Activated T-cell treated with anti-CD3 and anti-CD28 coated beads, Interleukin-2, amount 50 U/mL, for 72 hours (primary cell): ENCODE measurements around the gene CCDC175. TPM values are rescaled to one million over a fixed set of nuclear protein-coding genes. Genes with fewer than 3 reads are reported as not detected.

Experiments used
- ATAC-seq, 2 donors: fragments of 150-1000 bp; cut with Tn5 transposase; replicated peaks in 1 of 2; 2 replicates each; pipeline ENCODE4 v1.10.0; 2021; ENCODE audit warnings: moderate library complexity in 2 of 2, mild to moderate bottlenecking in 1 of 2
- DNase-seq, 2 donors: peaks; one replicate each; pipeline ENCODE4 v3.0.0; 2021 to 2022; ENCODE audit warnings: mixed read lengths in 1 of 2
- H3K27ac Mint-ChIP-seq: one replicate; pipeline ENCODE4 v1.8.0; 2022; ENCODE audit warnings: mild to moderate bottlenecking, moderate library complexity, mixed read lengths
- H3K27me3 Mint-ChIP-seq: one replicate; pipeline ENCODE4 v1.8.0; 2022; ENCODE audit warnings: low read depth, mixed read lengths
- H3K36me3 Mint-ChIP-seq, 2 donors: one replicate each; pipeline ENCODE4 v1.8.0; 2022; ENCODE audit warnings: mixed read lengths in 2 of 2, mild to moderate bottlenecking in 1 of 2; ENCODE audit not compliant: insufficient read depth in 2 of 2
- H3K4me1 Mint-ChIP-seq: one replicate; pipeline ENCODE4 v1.8.0; 2022; ENCODE audit warnings: low read depth, mixed read lengths
- H3K4me3 Mint-ChIP-seq, 2 donors: one replicate each; pipeline ENCODE4 v1.8.0; 2022; ENCODE audit warnings: mild to moderate bottlenecking in 2 of 2, mixed read lengths in 2 of 2, moderate library complexity in 2 of 2
- H3K9me3 Mint-ChIP-seq, 2 donors: one replicate each; pipeline ENCODE4 v1.8.0; 2022; ENCODE audit warnings: mixed read lengths in 2 of 2
- total RNA-seq, 2 donors: library from RNA; stranded (reverse); gene quantifications; one replicate each; pipeline ENCODE4 v1.2.3, GENCODE V29; 2022

CCDC175 gene
- total RNA-seq, 2 donors from 2014 or later = not detected

GRCh38 chr14:59580911-59581310 lies 4.3 kb upstream of the CCDC175 start:
- no peaks in the 10 kb centered on the region for H3K9me3 Mint-ChIP-seq
- no peak for DNase-seq
- H3K4me1 Mint-ChIP-seq = peaks cover 16% of the 10 kb centered on the region
- no peak overlapping the region for H3K4me3 Mint-ChIP-seq
- H3K27ac Mint-ChIP-seq = no peak overlapping the region
- peaks cover 0 to 2% of the 10 kb centered on the region in 2 donors for H3K36me3 Mint-ChIP-seq
- no peak for ATAC-seq
- H3K27me3 Mint-ChIP-seq = peaks cover 5% of the 10 kb centered on the region

- ATAC-seq (no peak), DNase-seq (no peak)
- Mint-ChIP-seq H3K9me3 (no peaks in the 10 kb centered on the region), H3K27ac (no peak overlapping the region), H3K4me3 (no peak overlapping the region), H3K36me3 (no peaks in the 10 kb centered on the region), H3K4me1 (no peaks in the 10 kb centered on the region), H3K27me3 (peaks cover 47% of the 10 kb centered on the region)
Measured at GRCh38 chr14:59570122-59570521, 6.5 kb downstream of the CCDC175 start.

- Mint-ChIP-seq H3K27me3 (peaks cover 47% of the 10 kb centered on the region), H3K4me1 (no peaks in the 10 kb centered on the region), H3K4me3 (no peak overlapping the region), H3K27ac (no peak overlapping the region), H3K36me3 (no peaks in the 10 kb centered on the region), H3K9me3 (no peaks in the 10 kb centered on the region)
- no peak for DNase-seq
- ATAC-seq = no peak
Measured at GRCh38 chr14:59566725-59567124, 9.9 kb downstream of the CCDC175 start.

GRCh38 chr14:59566296-59566695 lies 10.3 kb downstream of the CCDC175 start:
- Mint-ChIP-seq H3K9me3 (no peaks in the 10 kb centered on the region), H3K36me3 (no peaks in the 10 kb centered on the region), H3K4me1 (no peaks in the 10 kb centered on the region), H3K4me3 (no peak overlapping the region), H3K27me3 (peaks cover 43% of the 10 kb centered on the region), H3K27ac (no peak overlapping the region)
- ATAC-seq (no peak), DNase-seq (no peak)

GRCh38 chr14:59565087-59565486 lies 11.5 kb downstream of the CCDC175 start:
- ATAC-seq (no peak), DNase-seq (no peak)
- no peak overlapping the region for H3K4me3 Mint-ChIP-seq
- no peaks in the 10 kb centered on the region for H3K9me3 Mint-ChIP-seq
- H3K36me3 Mint-ChIP-seq = no peaks in the 10 kb centered on the region
- H3K27me3 Mint-ChIP-seq = peaks cover 39% of the 10 kb centered on the region
- H3K4me1 Mint-ChIP-seq = no peaks in the 10 kb centered on the region
- no peak overlapping the region for H3K27ac Mint-ChIP-seq

- no peak for ATAC-seq
Measured at GRCh38 chr14:59564366-59564765, 12.2 kb downstream of the CCDC175 start.

GRCh38 chr14:59547310-59547709 lies 29.3 kb downstream of the CCDC175 start:
- no peaks in the 10 kb centered on the region for H3K4me1 Mint-ChIP-seq
- no peak overlapping the region for H3K27ac Mint-ChIP-seq
- H3K27me3 Mint-ChIP-seq = peaks cover 6% of the 10 kb centered on the region
- H3K36me3 Mint-ChIP-seq = no peaks in the 10 kb centered on the region
- no peak overlapping the region for H3K4me3 Mint-ChIP-seq
- no peak for ATAC-seq
- H3K9me3 Mint-ChIP-seq = no peaks in the 10 kb centered on the region
- DNase-seq = no peak

More at GRCh38 chr14:59564366-59564765, 12.2 kb downstream of the CCDC175 start:
- H3K4me3 Mint-ChIP-seq = no peak overlapping the region
- H3K9me3 Mint-ChIP-seq = no peaks in the 10 kb centered on the region
- H3K27me3 Mint-ChIP-seq = peaks cover 33% of the 10 kb centered on the region
- no peak overlapping the region for H3K27ac Mint-ChIP-seq
- H3K4me1 Mint-ChIP-seq = no peaks in the 10 kb centered on the region
- H3K36me3 Mint-ChIP-seq = no peaks in the 10 kb centered on the region
- no peak for DNase-seq

- Mint-ChIP-seq H3K9me3 (no peaks in the 10 kb centered on the region), H3K36me3 (no peaks in the 10 kb centered on the region), H3K4me1 (no peaks in the 10 kb centered on the region), H3K27ac (no peak overlapping the region), H3K27me3 (peaks cover 11% of the 10 kb centered on the region), H3K4me3 (no peak overlapping the region)
- ATAC-seq = no peak
- no peak for DNase-seq
Measured at GRCh38 chr14:59543873-59544272, 32.7 kb downstream of the CCDC175 start.

GRCh38 chr14:59541731-59542130 lies 34.9 kb downstream of the CCDC175 start:
- no peak for DNase-seq
- H3K9me3 Mint-ChIP-seq = no peaks in the 10 kb centered on the region
- H3K27me3 Mint-ChIP-seq = peaks cover 6% of the 10 kb centered on the region
- no peaks in the 10 kb centered on the region for H3K36me3 Mint-ChIP-seq
- no peaks in the 10 kb centered on the region for H3K4me1 Mint-ChIP-seq
- ATAC-seq = no peak
- no peak overlapping the region for H3K4me3 Mint-ChIP-seq
- no peak overlapping the region for H3K27ac Mint-ChIP-seq

GRCh38 chr14:59540852-59541251 lies 35.8 kb downstream of the CCDC175 start:
- Mint-ChIP-seq H3K4me3 (no peak overlapping the region), H3K9me3 (no peaks in the 10 kb centered on the region), H3K36me3 (no peaks in the 10 kb centered on the region), H3K4me1 (no peaks in the 10 kb centered on the region), H3K27me3 (peaks cover 6% of the 10 kb centered on the region), H3K27ac (no peak overlapping the region)
- ATAC-seq (no peak), DNase-seq (no peak)

- ATAC-seq = no peak
- Mint-ChIP-seq H3K36me3 (no peaks in the 10 kb centered on the region), H3K27ac (no peak overlapping the region), H3K4me1 (no peaks in the 10 kb centered on the region), H3K27me3 (peaks cover 6% of the 10 kb centered on the region), H3K4me3 (no peak overlapping the region), H3K9me3 (no peaks in the 10 kb centered on the region)
- DNase-seq = no peak
Measured at GRCh38 chr14:59538936-59539335, 37.7 kb downstream of the CCDC175 start.

- ATAC-seq (no peak), DNase-seq (no peak)
- peaks cover 6% of the 10 kb centered on the region for H3K27me3 Mint-ChIP-seq
- no peaks in the 10 kb centered on the region for H3K9me3 Mint-ChIP-seq
- no peaks in the 10 kb centered on the region for H3K4me1 Mint-ChIP-seq
- H3K36me3 Mint-ChIP-seq = no peaks in the 10 kb centered on the region
- H3K27ac Mint-ChIP-seq = no peak overlapping the region
- no peak overlapping the region for H3K4me3 Mint-ChIP-seq
Measured at GRCh38 chr14:59537476-59537875, 39.1 kb downstream of the CCDC175 start.

- Mint-ChIP-seq H3K4me3 (no peak overlapping the region), H3K27me3 (peaks cover 7% of the 10 kb centered on the region), H3K27ac (no peak overlapping the region), H3K36me3 (peaks cover 0 to 2% of the 10 kb centered on the region in 2 donors), H3K9me3 (peaks cover 0 to 2% of the 10 kb centered on the region in 2 donors), H3K4me1 (no peaks in the 10 kb centered on the region)
- DNase-seq (no peak), ATAC-seq (no peak)
Measured at GRCh38 chr14:59534361-59534987, 42.1 kb downstream of the CCDC175 start.

GRCh38 chr14:59532419-59532818 lies 44.2 kb downstream of the CCDC175 start:
- no peak for DNase-seq
- H3K9me3 Mint-ChIP-seq = peaks cover 0 to 4% of the 10 kb centered on the region in 2 donors
- H3K27ac Mint-ChIP-seq = no peak overlapping the region
- peaks cover 2% of the 10 kb centered on the region in 2 donors for H3K36me3 Mint-ChIP-seq
- no peak for ATAC-seq
- H3K4me1 Mint-ChIP-seq = no peaks in the 10 kb centered on the region
- no peak overlapping the region for H3K4me3 Mint-ChIP-seq
- peaks cover 7% of the 10 kb centered on the region for H3K27me3 Mint-ChIP-seq
